ENCODE results near the gene ZNF212. TPM values are rescaled to one million over a fixed set of nuclear protein-coding genes. Genes with fewer than 3 reads are reported as not detected.

The ZNF212 gene
- total RNA-seq, 3 donors from 2014 or later (not counting 1 experiment from before 2014, with no cell fraction given), result 11.2 to 23.7 (median 17.0) TPM

- Histone ChIP-seq H3K27ac (ENCODE audit: low read length) (no peak overlapping the region), H3K36me3 (ENCODE audit: control insufficient read depth, insufficient read depth, low read length) (no peaks in the 10 kb centered on the region), H3K9me3 (ENCODE audit: control insufficient read depth, insufficient read depth, low read length) (no peaks in the 10 kb centered on the region), H3K27me3 (ENCODE audit: control insufficient read depth, insufficient read depth, low read length) (no peaks in the 10 kb centered on the region), H3K4me1 (ENCODE audit: control insufficient read depth, insufficient read depth, low read length) (no peaks in the 10 kb centered on the region), H3K4me3 (ENCODE audit: low read length) (no peak overlapping the region)
- no peak for ATAC-seq
- WGBS (ENCODE audit: insufficient coverage), result 75% methylated on average over 5 of the region's 5 CpGs
- Mint-ChIP-seq H3K4me3 (no peak overlapping the region), H3K27me3 (ENCODE audit: low read depth in 2 of 2) (no peaks in the 10 kb centered on the region), H3K4me1 (no peaks in the 10 kb centered on the region), H3K9me3 (no peaks in the 10 kb centered on the region), H3K36me3 (no peaks in the 10 kb centered on the region), H3K27ac (no peak overlapping the region)
- intact Hi-C loops (cut with micrococcal nuclease), result no loop called here
- DNase-seq, result no peak
- TF ChIP-seq, protein P1, sequence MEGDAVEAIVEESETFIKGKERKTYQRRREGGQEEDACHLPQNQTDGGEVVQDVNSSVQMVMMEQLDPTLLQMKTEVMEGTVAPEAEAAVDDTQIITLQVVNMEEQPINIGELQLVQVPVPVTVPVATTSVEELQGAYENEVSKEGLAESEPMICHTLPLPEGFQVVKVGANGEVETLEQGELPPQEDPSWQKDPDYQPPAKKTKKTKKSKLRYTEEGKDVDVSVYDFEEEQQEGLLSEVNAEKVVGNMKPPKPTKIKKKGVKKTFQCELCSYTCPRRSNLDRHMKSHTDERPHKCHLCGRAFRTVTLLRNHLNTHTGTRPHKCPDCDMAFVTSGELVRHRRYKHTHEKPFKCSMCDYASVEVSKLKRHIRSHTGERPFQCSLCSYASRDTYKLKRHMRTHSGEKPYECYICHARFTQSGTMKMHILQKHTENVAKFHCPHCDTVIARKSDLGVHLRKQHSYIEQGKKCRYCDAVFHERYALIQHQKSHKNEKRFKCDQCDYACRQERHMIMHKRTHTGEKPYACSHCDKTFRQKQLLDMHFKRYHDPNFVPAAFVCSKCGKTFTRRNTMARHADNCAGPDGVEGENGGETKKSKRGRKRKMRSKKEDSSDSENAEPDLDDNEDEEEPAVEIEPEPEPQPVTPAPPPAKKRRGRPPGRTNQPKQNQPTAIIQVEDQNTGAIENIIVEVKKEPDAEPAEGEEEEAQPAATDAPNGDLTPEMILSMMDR (IDR thresholded peaks at IDR 0.05), result no peak
These were observed 57.7 kb downstream of the ZNF212 start for GRCh38 chr7:149297034-149297755.

DNA sequence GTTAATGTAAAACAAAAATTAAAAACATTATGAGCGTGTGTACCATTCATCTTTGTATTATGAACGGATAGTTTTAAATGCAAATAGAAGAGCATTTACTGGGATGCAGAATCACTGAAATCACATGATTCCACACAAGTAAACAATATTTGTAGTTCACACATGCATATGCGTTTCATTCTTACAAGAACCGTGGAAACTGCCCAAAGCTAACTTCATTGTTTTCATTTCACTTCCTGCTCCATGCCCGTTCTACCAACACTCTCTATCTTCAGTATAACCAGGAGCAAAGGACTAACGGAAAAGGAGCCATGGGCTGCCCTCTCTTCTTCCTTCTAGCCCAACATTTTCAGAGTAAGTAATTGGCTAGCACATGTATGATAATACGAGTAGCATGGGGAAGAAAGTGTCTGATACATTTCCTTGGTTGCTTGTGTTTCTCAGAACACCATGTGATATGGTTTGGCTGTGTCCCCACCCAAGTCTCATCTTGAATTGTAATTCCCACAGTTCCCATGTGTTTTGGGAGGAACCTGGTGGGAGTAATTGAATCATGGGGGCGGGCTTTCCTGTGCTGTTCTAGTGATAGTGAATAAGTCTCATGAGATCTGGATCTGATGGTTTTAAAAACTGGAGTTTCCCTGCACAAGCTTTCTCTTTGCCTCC is 61.3 kb downstream of the ZNF212 start:
- Mint-ChIP-seq H3K4me3 (no peak overlapping the region), H3K36me3 (no peaks in the 10 kb centered on the region), H3K9me3 (no peaks in the 10 kb centered on the region), H3K27ac (no peak overlapping the region), H3K4me1 (no peaks in the 10 kb centered on the region), H3K27me3 (ENCODE audit: low read depth in 2 of 2) (peaks cover 0 to 1% of the 10 kb centered on the region in 2 donors)
- ATAC-seq, result no peak
- no peaks in the 10 kb centered on the region for H3K4me1 ChIP-seq (ENCODE audit: control insufficient read depth, insufficient read depth, low read length)
- no peaks in the 10 kb centered on the region for H3K36me3 ChIP-seq (ENCODE audit: control insufficient read depth, insufficient read depth, low read length)
- H3K4me3 ChIP-seq (ENCODE audit: low read length), result no peak overlapping the region
- no peaks in the 10 kb centered on the region for H3K27me3 ChIP-seq (ENCODE audit: control insufficient read depth, insufficient read depth, low read length)
- 77% methylated on average over 7 of the region's 8 CpGs for WGBS (ENCODE audit: insufficient coverage)
- no peak for DNase-seq
- intact Hi-C loops (cut with micrococcal nuclease), result no loop called here
- H3K9me3 ChIP-seq (ENCODE audit: control insufficient read depth, insufficient read depth, low read length), result no peaks in the 10 kb centered on the region
- H3K27ac ChIP-seq (ENCODE audit: low read length), result no peak overlapping the region
- TF ChIP-seq, protein P1 (IDR thresholded peaks at IDR 0.05), result no peak

GRCh38 chr7:149302222-149302621 is 62.8 kb downstream of the ZNF212 start:
- peak overlapping the region in 1 of 2 donors; percentile 35 for H3K27ac Mint-ChIP-seq
- H3K9me3 Mint-ChIP-seq, result no peaks in the 10 kb centered on the region
- WGBS (ENCODE audit: insufficient coverage), result 93% methylated on average over 12 of the region's 12 CpGs
- no peak for DNase-seq
- intact Hi-C loops (cut with micrococcal nuclease), result no loop called here
- H3K36me3 ChIP-seq (ENCODE audit: control insufficient read depth, insufficient read depth, low read length), result no peaks in the 10 kb centered on the region
- no peak overlapping the region for H3K27ac ChIP-seq (ENCODE audit: low read length)
- H3K27me3 Mint-ChIP-seq (ENCODE audit: low read depth in 2 of 2), result peaks cover 3 to 7% of the 10 kb centered on the region in 2 donors
- no peaks in the 10 kb centered on the region for H3K36me3 Mint-ChIP-seq
- H3K27me3 ChIP-seq (ENCODE audit: control insufficient read depth, insufficient read depth, low read length), result no peaks in the 10 kb centered on the region
- H3K4me1 Mint-ChIP-seq, result no peaks in the 10 kb centered on the region
- H3K4me3 Mint-ChIP-seq, result no peak overlapping the region
- TF ChIP-seq, protein P1 (IDR thresholded peaks at IDR 0.05), result no peak
- no peak for ATAC-seq
- no peaks in the 10 kb centered on the region for H3K9me3 ChIP-seq (ENCODE audit: control insufficient read depth, insufficient read depth, low read length)
- H3K4me3 ChIP-seq (ENCODE audit: low read length), result no peak overlapping the region
- no peaks in the 10 kb centered on the region for H3K4me1 ChIP-seq (ENCODE audit: control insufficient read depth, insufficient read depth, low read length)

Data from natural killer cell (primary cell).